ENCODE measurements around the gene FMO5. TPM values are rescaled to one million over a fixed set of nuclear protein-coding genes. Genes with fewer than 3 reads are reported as not detected.
A peak's percentile ranks its signal among the peaks of the same experiment; 100 is the strongest.
"Not testable (repeated sequence)": the region's sequence is repeated elsewhere in the genome, so short reads cannot be mapped to it uniquely, and the experiment has no call there.

FMO5 gene
- total and polyA plus RNA-seq, 8 donors: 9.1 to 29.0 (median 12.3) TPM

- H3K27ac ChIP-seq: no peak overlapping the region
These were observed 21.1 kb downstream of the FMO5 start for GRCh38 chr1:147204080-147204479.

DNA sequence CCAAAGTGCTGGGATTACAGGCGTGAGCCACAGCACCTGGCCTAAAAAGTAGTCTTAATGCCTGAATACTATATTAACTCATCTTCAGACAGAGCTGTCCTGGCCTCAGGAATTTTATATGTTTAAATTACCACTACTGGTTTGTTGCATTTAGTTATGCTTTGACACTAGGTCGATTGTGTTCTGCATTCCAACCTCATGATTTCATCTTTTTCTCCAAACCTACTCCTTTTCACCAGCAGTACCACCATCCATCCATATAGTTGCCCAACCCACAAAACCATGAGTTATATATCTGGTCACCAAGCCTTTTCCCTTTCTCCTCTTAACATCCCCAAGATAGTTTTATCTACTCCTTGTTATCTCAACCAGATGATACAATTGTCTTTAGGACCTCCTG is 22.6 kb downstream of the FMO5 start:
- H3K27ac ChIP-seq: no peak overlapping the region
- no peak for DNase-seq

More at GRCh38 chr1:147204080-147204479, 21.1 kb downstream of the FMO5 start:
- intact Hi-C loops (cut with DNase I): no loop called here
- no peak for TF ChIP-seq CTCF (IDR thresholded peaks at IDR 0.05)
- Histone ChIP-seq H3K9me3 (no peaks in the 10 kb centered on the region), H3K4me1 (no peaks in the 10 kb centered on the region), H3K4me3 (no peak overlapping the region), H3K27me3 (no peaks in the 10 kb centered on the region), H3K36me3 (peaks cover 0 to 16% of the 10 kb centered on the region in 2 donors)
- ATAC-seq (no peak), DNase-seq (no peak)

DNA sequence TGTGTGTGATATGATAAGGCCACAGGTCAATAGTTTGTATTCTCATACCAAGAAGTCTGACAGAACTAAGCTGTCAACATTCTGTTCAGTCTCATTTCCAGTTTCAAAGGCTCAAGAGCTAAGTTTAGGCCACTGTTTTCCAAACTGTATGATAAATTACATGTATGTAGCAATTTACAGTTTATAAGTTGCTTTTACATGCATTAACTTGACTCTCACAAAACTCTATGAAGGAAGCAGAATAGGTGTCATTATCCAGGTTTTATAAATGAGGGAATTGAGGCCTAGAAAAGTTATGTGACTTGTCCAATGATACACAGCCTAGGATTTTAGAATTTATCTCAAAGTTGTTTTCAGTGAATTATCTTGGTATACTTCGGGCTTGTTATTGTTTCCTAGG is 23.4 kb downstream of the FMO5 start:
- DNase-seq (no peak), ATAC-seq (no peak)
- no peak overlapping the region for H3K4me3 ChIP-seq
- H3K27ac ChIP-seq: no peak overlapping the region
- H3K27me3 ChIP-seq: no peaks in the 10 kb centered on the region
- H3K36me3 ChIP-seq: peaks cover 0 to 5% of the 10 kb centered on the region in 2 donors
- intact Hi-C loops (cut with DNase I): no loop called here
- TF ChIP-seq CTCF (IDR thresholded peaks at IDR 0.05): no peak
- no peaks in the 10 kb centered on the region for H3K9me3 ChIP-seq
- H3K4me1 ChIP-seq: no peaks in the 10 kb centered on the region

More for the DNA sequence above, 22.6 kb downstream of the FMO5 start:
- H3K27me3 ChIP-seq: no peaks in the 10 kb centered on the region
- H3K9me3 ChIP-seq: no peaks in the 10 kb centered on the region
- H3K4me3 ChIP-seq: no peak overlapping the region
- no peaks in the 10 kb centered on the region for H3K4me1 ChIP-seq
- H3K36me3 ChIP-seq: peaks cover 0 to 5% of the 10 kb centered on the region in 2 donors
- TF ChIP-seq CTCF (IDR thresholded peaks at IDR 0.05): no peak
- intact Hi-C loops (cut with DNase I): no loop called here
- ATAC-seq: no peak

DNA sequence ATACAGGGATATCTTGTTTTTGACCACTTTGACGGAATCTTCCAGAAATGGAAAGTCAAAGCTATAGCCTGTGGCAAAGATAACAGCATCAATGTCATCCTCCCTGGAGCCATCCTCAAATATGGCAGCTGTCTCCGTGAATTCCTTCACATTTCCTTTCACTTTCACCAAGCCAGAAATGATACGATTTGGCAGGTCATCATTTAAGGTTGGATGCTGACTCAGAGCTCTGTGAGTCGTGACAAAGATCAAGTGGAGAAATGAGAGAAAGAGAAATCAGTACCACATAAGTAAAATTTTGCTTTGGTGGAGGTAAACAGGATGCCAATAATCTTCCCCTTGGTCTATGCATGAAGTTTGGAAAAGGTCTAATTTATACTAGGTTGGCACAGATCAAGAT is 23.9 kb downstream of the FMO5 start:
- H3K36me3 ChIP-seq: peaks cover 0 to 5% of the 10 kb centered on the region in 2 donors
- no peaks in the 10 kb centered on the region for H3K27me3 ChIP-seq
- H3K4me1 ChIP-seq: no peaks in the 10 kb centered on the region
- no peak overlapping the region for H3K27ac ChIP-seq
- ATAC-seq (no peak), DNase-seq (no peak)
- TF ChIP-seq CTCF (IDR thresholded peaks at IDR 0.05): no peak
- intact Hi-C loops (cut with DNase I): no loop called here
- no peak overlapping the region for H3K4me3 ChIP-seq
- H3K9me3 ChIP-seq: no peaks in the 10 kb centered on the region

DNA sequence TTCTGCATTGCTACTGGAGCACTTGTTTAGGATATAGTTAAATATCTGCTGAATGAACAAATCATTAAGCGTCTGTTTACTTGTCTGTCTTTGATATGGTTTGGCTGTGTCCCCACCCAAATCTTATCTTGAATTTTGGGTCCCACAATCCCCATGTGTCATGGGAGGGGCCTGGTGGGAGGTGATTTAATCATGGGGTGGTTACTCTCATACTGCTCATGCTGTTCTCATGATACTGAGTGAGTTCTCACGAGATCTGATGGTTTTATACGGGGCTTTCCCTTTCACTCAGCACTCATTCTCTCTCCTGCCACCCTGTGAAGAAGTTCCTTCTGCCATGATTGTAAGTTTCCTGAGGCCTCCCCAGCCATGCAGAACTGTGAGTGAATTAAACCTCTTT is 27.8 kb downstream of the FMO5 start:
- H3K36me3 ChIP-seq; H3K9me3 ChIP-seq; H3K27ac ChIP-seq; intact Hi-C loops (cut with DNase I); H3K4me1 ChIP-seq; DNase-seq; H3K4me3 ChIP-seq; H3K27me3 ChIP-seq: not testable (repeated sequence)
- peak; percentile 33 for ATAC-seq

GRCh38 chr1:147189514-147189913 is 35.6 kb downstream of the FMO5 start:
- H3K9me3 ChIP-seq: no peaks in the 10 kb centered on the region
- no peak overlapping the region for H3K4me3 ChIP-seq
- intact Hi-C loops (cut with DNase I): no loop called here
- no peaks in the 10 kb centered on the region for H3K27me3 ChIP-seq
- H3K4me1 ChIP-seq: no peaks in the 10 kb centered on the region
- TF ChIP-seq CTCF (IDR thresholded peaks at IDR 0.05): no peak
- ATAC-seq (no peak), DNase-seq (no peak)
- H3K36me3 ChIP-seq: no peaks in the 10 kb centered on the region
- no peak overlapping the region for H3K27ac ChIP-seq

Measured in left lung (tissue), 10 donors.